ENCODE results near the gene ATP11B. TPM values are rescaled to one million over a fixed set of nuclear protein-coding genes. Genes with fewer than 3 reads are reported as not detected.

ATP11B gene
- total and polyA plus RNA-seq, 9 of the 15 experiments (the other 6 are each of a cell fraction or from before 2014, with no cell fraction given): 11.9 to 68.7 (median 41.8) TPM

DNA sequence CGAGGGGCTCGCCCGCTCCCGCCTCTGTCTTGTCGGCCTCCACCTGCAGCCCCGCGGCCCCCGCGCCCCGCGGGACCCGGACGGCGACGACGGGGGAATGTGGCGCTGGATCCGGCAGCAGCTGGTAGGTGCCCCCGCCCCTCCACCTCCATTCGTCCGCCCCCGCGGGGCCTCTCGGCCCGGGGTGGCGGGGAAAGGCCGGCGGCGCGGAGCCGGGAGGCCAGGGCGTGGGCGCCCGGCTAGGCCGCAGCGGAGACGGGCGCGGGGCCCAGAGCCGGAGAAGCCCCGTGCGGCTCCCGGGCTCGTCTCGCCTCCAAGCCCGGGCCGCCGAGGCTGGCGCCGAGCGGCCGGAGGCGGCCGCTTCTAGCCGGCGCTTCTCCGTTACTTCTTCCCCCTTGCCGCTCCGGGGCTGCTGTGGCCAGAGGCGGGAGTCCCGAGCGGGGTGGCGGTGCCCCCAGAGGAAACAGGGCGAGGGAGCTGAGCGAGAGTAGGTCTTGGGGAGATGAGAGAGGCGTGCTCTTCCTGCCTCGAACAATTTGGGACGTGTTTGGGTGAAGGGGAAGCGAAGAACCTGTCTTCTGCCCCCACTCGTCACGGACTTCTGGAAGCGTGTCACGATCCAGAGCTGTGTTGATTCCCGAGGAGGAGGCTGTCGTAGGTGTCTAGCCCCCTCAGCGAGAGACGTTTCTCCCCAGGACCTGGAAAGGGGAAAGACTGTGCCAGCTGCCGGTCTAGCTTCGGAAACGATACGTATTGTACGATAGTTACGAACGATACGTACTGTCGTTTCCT lies 555 bp downstream of the ATP11B start (continued):
- TF ChIP-seq, protein P1, sequence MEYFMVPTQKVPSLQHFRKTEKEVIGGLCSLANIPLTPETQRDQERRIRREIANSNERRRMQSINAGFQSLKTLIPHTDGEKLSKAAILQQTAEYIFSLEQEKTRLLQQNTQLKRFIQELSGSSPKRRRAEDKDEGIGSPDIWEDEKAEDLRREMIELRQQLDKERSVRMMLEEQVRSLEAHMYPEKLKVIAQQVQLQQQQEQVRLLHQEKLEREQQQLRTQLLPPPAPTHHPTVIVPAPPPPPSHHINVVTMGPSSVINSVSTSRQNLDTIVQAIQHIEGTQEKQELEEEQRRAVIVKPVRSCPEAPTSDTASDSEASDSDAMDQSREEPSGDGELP (CRISPR knock-in tag; IDR thresholded peaks at IDR 0.05; ENCODE audit: borderline replicate concordance): peak; percentile 63
- TF ChIP-seq NFXL1 (CRISPR knock-in tag; IDR thresholded peaks at IDR 0.05) (no peak), BACH1 (tag; IDR thresholded peaks at IDR 0.05) (no peak), EGR1 (conservative IDR thresholded peaks at IDR 0.05) (peak; percentile 88), CXXC5 (CRISPR knock-in tag; IDR thresholded peaks at IDR 0.05) (peak; percentile 56), TBL1XR1 (IDR thresholded peaks at IDR 0.05; ENCODE audit: low read length in 2 of 2) (no peak), CBX1 (IDR thresholded peaks at IDR 0.05; ENCODE audit: low read depth) (0 out of 2 replicates have a peak, but pooled peaks have one; percentile 11), ATF1 (CRISPR knock-in tag; IDR thresholded peaks at IDR 0.05) (no peak), ATF1 (tag; IDR thresholded peaks at IDR 0.05) (peak; percentile 30; the same call in 1 of the 2 replicates), SUPT5H (IDR thresholded peaks at IDR 0.05) (peak; percentile 16; the same call in 1 of the 2 replicates), POLR2AphosphoS5 (IDR thresholded peaks at IDR 0.05; ENCODE audit: control insufficient read depth, insufficient read depth, low read depth, low read length) (0 out of 2 replicates have a peak, but pooled peaks have one; percentile 1), DPF2 (IDR thresholded peaks at IDR 0.05) (no peak), KLF1 (tag; IDR thresholded peaks at IDR 0.05) (peak; percentile 55; the same call in 1 of the 2 replicates), ARNT (IDR thresholded peaks at IDR 0.05) (0 out of 4 replicates have a peak, but pooled peaks of 1 of the 2 experiments have one; percentile 41)
- TF ChIP-seq, protein P2, sequence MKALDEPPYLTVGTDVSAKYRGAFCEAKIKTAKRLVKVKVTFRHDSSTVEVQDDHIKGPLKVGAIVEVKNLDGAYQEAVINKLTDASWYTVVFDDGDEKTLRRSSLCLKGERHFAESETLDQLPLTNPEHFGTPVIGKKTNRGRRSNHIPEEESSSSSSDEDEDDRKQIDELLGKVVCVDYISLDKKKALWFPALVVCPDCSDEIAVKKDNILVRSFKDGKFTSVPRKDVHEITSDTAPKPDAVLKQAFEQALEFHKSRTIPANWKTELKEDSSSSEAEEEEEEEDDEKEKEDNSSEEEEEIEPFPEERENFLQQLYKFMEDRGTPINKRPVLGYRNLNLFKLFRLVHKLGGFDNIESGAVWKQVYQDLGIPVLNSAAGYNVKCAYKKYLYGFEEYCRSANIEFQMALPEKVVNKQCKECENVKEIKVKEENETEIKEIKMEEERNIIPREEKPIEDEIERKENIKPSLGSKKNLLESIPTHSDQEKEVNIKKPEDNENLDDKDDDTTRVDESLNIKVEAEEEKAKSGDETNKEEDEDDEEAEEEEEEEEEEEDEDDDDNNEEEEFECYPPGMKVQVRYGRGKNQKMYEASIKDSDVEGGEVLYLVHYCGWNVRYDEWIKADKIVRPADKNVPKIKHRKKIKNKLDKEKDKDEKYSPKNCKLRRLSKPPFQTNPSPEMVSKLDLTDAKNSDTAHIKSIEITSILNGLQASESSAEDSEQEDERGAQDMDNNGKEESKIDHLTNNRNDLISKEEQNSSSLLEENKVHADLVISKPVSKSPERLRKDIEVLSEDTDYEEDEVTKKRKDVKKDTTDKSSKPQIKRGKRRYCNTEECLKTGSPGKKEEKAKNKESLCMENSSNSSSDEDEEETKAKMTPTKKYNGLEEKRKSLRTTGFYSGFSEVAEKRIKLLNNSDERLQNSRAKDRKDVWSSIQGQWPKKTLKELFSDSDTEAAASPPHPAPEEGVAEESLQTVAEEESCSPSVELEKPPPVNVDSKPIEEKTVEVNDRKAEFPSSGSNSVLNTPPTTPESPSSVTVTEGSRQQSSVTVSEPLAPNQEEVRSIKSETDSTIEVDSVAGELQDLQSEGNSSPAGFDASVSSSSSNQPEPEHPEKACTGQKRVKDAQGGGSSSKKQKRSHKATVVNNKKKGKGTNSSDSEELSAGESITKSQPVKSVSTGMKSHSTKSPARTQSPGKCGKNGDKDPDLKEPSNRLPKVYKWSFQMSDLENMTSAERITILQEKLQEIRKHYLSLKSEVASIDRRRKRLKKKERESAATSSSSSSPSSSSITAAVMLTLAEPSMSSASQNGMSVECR (CRISPR knock-in tag; IDR thresholded peaks at IDR 0.05): peak; percentile 77
- TF ChIP-seq, protein P3, sequence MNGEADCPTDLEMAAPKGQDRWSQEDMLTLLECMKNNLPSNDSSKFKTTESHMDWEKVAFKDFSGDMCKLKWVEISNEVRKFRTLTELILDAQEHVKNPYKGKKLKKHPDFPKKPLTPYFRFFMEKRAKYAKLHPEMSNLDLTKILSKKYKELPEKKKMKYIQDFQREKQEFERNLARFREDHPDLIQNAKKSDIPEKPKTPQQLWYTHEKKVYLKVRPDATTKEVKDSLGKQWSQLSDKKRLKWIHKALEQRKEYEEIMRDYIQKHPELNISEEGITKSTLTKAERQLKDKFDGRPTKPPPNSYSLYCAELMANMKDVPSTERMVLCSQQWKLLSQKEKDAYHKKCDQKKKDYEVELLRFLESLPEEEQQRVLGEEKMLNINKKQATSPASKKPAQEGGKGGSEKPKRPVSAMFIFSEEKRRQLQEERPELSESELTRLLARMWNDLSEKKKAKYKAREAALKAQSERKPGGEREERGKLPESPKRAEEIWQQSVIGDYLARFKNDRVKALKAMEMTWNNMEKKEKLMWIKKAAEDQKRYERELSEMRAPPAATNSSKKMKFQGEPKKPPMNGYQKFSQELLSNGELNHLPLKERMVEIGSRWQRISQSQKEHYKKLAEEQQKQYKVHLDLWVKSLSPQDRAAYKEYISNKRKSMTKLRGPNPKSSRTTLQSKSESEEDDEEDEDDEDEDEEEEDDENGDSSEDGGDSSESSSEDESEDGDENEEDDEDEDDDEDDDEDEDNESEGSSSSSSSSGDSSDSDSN (IDR thresholded peaks at IDR 0.05; ENCODE audit: borderline replicate concordance in 1 of 2, low read depth in 2 of 2, low read length in 2 of 2): peak; percentile 85 to 92; a peak in 3 of 4 replicates
- TF ChIP-seq, protein P4, sequence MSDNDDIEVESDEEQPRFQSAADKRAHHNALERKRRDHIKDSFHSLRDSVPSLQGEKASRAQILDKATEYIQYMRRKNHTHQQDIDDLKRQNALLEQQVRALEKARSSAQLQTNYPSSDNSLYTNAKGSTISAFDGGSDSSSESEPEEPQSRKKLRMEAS (CRISPR knock-in tag; IDR thresholded peaks at IDR 0.05): peak; percentile 18; the same call in 1 of the 2 replicates
